Cardiac muscle cell (in vitro differentiated cells and primary cell): ENCODE data around the gene DUSP28. TPM values are rescaled to one million over a fixed set of nuclear protein-coding genes. Genes with fewer than 3 reads are reported as not detected.

Experiments used
- DNase-seq, 2 donors: peaks; one replicate each; pipeline versions ENCODE4 v3.0.0 to v3.0.0-alpha.2; 2010 to 2017; ENCODE audit warnings: low read depth in 1 of 2, low spot score in 1 of 2
- H3K27ac ChIP-seq: fragments of 200-600 bp; sonication (generic); 2 replicates; pipeline ENCODE4 v1.5.1; 2016
- H3K27me3 ChIP-seq: fragments of 200-600 bp; sonication (generic); 2 replicates; pipeline ENCODE4 v1.6.0; 2016; ENCODE audit warnings: control low read depth
- H3K36me3 ChIP-seq: fragments of 200-600 bp; sonication (generic); 2 replicates; pipeline ENCODE4 v1.5.1; 2016; ENCODE audit warnings: control low read depth
- H3K4me1 ChIP-seq: fragments of 200-600 bp; sonication (generic); 2 replicates; pipeline ENCODE4 v1.8.1; 2017; ENCODE audit warnings: low read depth, mild to moderate bottlenecking, mixed run types
- H3K4me3 ChIP-seq: fragments of 200-600 bp; sonication (generic); 2 replicates; pipeline ENCODE4 v1.5.1; 2016; ENCODE audit warnings: mild to moderate bottlenecking
- H3K9me3 ChIP-seq: fragments of 200-600 bp; sonication (generic); 2 replicates; pipeline ENCODE4 v1.5.1; 2017; ENCODE audit warnings: low read depth, mild to moderate bottlenecking, control low read depth
- CTCF ChIP-seq: IDR thresholded peaks from 2 replicates; pipeline ENCODE4 v1.5.1; 2012; ENCODE audit warnings: low read depth, mild to moderate bottlenecking, low read length
- polyA plus RNA-seq: library from polyadenylated mRNA; unstranded; fragments of >200 nt; fragmentation: Nextera tagmentation; extraction: Ambion mirVana; gene quantifications from 2 replicates; pipeline ENCODE4 v1.2.1, GENCODE V29; 2016
- total RNA-seq: library from RNA; depleted of rRNA; stranded (reverse); fragments of >200 nt; gene quantifications from 2 replicates; pipeline ENCODE4 v1.2.3, GENCODE V29; 2016

The DUSP28 gene
- total and polyA plus RNA-seq, 2 experiments from 2014 or later: 10.2 to 24.9 TPM

GRCh38 chr2:240574386-240575100 lies 14.4 kb downstream of the DUSP28 start:
- no peak for DNase-seq
- TF ChIP-seq CTCF: no peak
- Histone ChIP-seq H3K9me3 (no peaks in the 10 kb centered on the region), H3K27me3 (no peaks in the 10 kb centered on the region), H3K27ac (no peak overlapping the region), H3K4me1 (no peaks in the 10 kb centered on the region), H3K36me3 (peaks cover 3% of the 10 kb centered on the region), H3K4me3 (no peak overlapping the region)

DNA sequence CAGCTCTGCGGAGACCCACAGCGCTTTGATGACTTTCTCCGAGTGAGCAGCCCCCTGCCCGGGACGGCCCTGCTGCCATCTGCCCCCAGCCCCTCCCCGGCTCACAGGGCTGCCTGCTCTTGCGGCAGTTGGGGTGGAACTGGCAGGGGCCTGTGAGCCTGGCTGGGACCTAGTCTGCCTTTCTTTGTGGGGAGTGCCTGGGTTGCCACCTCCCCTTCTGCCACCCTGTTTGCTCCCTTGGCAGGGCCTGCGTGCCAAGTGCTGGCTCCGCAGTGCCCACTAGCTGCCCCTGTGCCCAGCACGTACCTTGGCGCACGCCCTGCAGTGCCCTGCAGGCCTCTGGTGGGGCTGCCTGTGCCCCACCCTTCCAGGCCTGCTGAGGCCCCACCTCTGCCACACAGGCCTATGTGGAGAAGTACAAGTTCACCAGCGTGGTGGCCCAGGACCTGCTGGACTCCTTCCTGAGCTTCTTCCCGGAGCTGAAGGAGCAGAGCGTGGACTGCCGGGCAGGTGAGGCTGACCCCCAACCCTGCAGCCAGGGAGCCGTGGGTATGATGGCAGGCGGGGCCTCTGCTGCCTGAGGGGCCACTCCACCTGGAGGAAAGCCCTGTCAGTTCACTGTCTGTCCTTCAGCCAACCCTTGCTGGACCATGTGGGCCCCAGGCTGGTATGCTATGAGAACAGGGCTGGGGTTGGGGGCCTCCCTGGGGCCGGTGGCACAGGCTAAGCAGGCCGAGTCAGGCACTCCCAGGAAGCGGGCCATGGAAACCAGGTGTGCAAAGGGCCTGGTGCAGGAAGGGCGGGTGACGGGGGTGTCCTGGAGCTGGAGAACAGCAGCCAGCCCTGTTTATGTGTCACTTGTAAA lies 15.2 kb downstream of the DUSP28 start:
- Histone ChIP-seq H3K36me3 (peaks cover 3% of the 10 kb centered on the region), H3K27ac (no peak overlapping the region), H3K4me3 (no peak overlapping the region), H3K27me3 (no peaks in the 10 kb centered on the region), H3K4me1 (no peaks in the 10 kb centered on the region), H3K9me3 (no peaks in the 10 kb centered on the region)
- no peak for DNase-seq
- no peak for TF ChIP-seq CTCF

GRCh38 chr2:240576036-240576435 lies 15.9 kb downstream of the DUSP28 start:
- no peak overlapping the region for H3K4me3 ChIP-seq
- no peaks in the 10 kb centered on the region for H3K9me3 ChIP-seq
- TF ChIP-seq CTCF: no peak
- no peaks in the 10 kb centered on the region for H3K4me1 ChIP-seq
- peaks cover 3% of the 10 kb centered on the region for H3K36me3 ChIP-seq
- no peak for DNase-seq
- H3K27me3 ChIP-seq: no peaks in the 10 kb centered on the region
- no peak overlapping the region for H3K27ac ChIP-seq

DNA sequence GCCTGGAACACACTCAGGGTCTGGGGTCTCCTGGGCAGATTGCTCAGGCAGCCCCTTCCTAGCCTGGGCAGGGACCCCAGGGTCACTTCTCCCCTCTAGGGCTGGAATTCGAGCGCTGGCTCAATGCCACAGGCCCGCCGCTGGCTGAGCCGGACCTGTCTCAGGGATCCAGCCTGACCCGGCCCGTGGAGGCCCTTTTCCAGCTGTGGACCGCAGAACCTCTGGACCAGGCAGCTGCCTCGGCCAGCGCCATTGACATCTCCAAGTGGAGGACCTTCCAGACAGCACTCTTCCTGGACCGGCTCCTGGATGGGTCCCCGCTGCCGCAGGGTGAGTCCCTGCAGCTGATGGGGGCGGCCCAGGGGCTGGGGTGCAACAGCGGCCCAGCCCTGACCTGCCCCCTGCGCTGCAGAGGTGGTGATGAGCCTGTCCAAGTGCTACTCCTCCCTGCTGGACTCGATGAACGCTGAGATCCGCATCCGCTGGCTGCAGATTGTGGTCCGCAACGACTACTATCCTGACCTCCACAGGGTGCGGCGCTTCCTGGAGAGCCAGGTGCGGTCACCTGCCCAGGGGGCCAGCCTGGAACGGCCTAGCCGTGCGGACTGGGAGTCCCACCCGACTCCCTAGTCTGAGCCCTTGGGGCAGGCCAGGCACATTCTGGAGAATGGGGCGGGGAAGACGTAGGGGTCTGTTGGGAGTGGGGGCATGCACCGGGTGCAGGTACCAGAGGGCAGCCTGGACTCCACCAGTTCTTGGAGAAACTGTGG lies 16.5 kb downstream of the DUSP28 start:
- Histone ChIP-seq H3K9me3 (no peaks in the 10 kb centered on the region), H3K4me3 (no peak overlapping the region), H3K36me3 (peaks cover 3% of the 10 kb centered on the region), H3K4me1 (no peaks in the 10 kb centered on the region), H3K27me3 (no peaks in the 10 kb centered on the region), H3K27ac (no peak overlapping the region)
- no peak for DNase-seq
- TF ChIP-seq CTCF: no peak

- no peak for DNase-seq
- no peak for TF ChIP-seq CTCF
- Histone ChIP-seq H3K27me3 (no peaks in the 10 kb centered on the region), H3K4me3 (no peak overlapping the region), H3K36me3 (peaks cover 3% of the 10 kb centered on the region), H3K27ac (no peak overlapping the region), H3K9me3 (no peaks in the 10 kb centered on the region), H3K4me1 (no peaks in the 10 kb centered on the region)
Observed at GRCh38 chr2:240577281-240578109, 17.3 kb downstream of the DUSP28 start.
